GM18526 (cell line): ENCODE data around the gene IFITM10.

ENCODE experiments used
- POLR2A ChIP-seq: IDR thresholded peaks from 3 replicates; pipeline ENCODE4 v1.6.1; 2011; ENCODE audit not compliant: insufficient read length; ENCODE audit errors: extremely low read depth

The IFITM10 gene

GRCh38 chr11:1750481-1750839 lies at the start of gene IFITM10:
Gene IFITM10 (minus strand): TSS chr11:1750595. CDS start chr11:1750442, 153 bp downstream.
- TF ChIP-seq POLR2A: no peak

- TF ChIP-seq POLR2A: no peak
Measured at GRCh38 chr11:1797391-1798125, 47.2 kb upstream of the IFITM10 start.

- no peak for TF ChIP-seq POLR2A
Measured at GRCh38 chr11:1796413-1797011, 46.1 kb upstream of the IFITM10 start.

GRCh38 chr11:1793081-1793480 lies 42.7 kb upstream of the IFITM10 start:
- no peak for TF ChIP-seq POLR2A

GRCh38 chr11:1792461-1792860 lies 42.1 kb upstream of the IFITM10 start:
- TF ChIP-seq POLR2A: no peak

GRCh38 chr11:1791912-1792311 lies 41.5 kb upstream of the IFITM10 start:
- TF ChIP-seq POLR2A: no peak

- no peak for TF ChIP-seq POLR2A
Measured at GRCh38 chr11:1786466-1786865, 36.1 kb upstream of the IFITM10 start.

GRCh38 chr11:1785749-1786413 lies 35.5 kb upstream of the IFITM10 start:
- no peak for TF ChIP-seq POLR2A

- TF ChIP-seq POLR2A: no peak
Measured at GRCh38 chr11:1784761-1785650, 34.6 kb upstream of the IFITM10 start.

GRCh38 chr11:1783725-1784529 lies 33.5 kb upstream of the IFITM10 start:
- no peak for TF ChIP-seq POLR2A

GRCh38 chr11:1782831-1783724 lies 32.7 kb upstream of the IFITM10 start:
- no peak for TF ChIP-seq POLR2A

- TF ChIP-seq POLR2A: no peak
Measured at GRCh38 chr11:1782031-1782590, 31.7 kb upstream of the IFITM10 start.

- no peak for TF ChIP-seq POLR2A
Measured at GRCh38 chr11:1781593-1781975, 31.2 kb upstream of the IFITM10 start.

- TF ChIP-seq POLR2A: no peak
Measured at GRCh38 chr11:1780700-1781592, 30.6 kb upstream of the IFITM10 start.
